Lung (tissue), 12 donors: Measurements from ENCODE around the gene PRDM16. TPM values are rescaled to one million over a fixed set of nuclear protein-coding genes. Genes with fewer than 3 reads are reported as not detected.

ENCODE experiments used
- ATAC-seq: fragments of 200-7000 bp; cut with Tn5 transposase; one replicate; pipeline ENCODE4 v1.9.1; 2020; ENCODE audit warnings: moderate number of reproducible peaks; ENCODE audit not compliant: insufficient read depth, low FRiP score
- DNase-seq, 3 donors: peaks; one replicate each; pipeline ENCODE4 v3.0.0-alpha.2; 2013 to 2017
- H3K27ac ChIP-seq, 2 donors: one replicate each; pipeline ENCODE4 v1.5.1; 2013; ENCODE audit warnings: mild to moderate bottlenecking in 2 of 2, moderate library complexity in 2 of 2, control low read depth in 1 of 2, inconsistent platforms in 1 of 2, low read depth in 1 of 2, low read length in 1 of 2
- H3K27me3 ChIP-seq, 3 donors: one replicate each; pipeline ENCODE4 v1.5.1; 2013; ENCODE audit warnings: low read length in 2 of 3; ENCODE audit not compliant: control insufficient read depth in 3 of 3, insufficient read depth in 3 of 3
- H3K36me3 ChIP-seq, 4 donors: one replicate each; pipeline ENCODE4 v1.5.1; 2013; ENCODE audit warnings: low read length in 4 of 4, mild to moderate bottlenecking in 1 of 4, moderate library complexity in 1 of 4; ENCODE audit not compliant: control insufficient read depth in 4 of 4, insufficient read depth in 4 of 4
- H3K4me1 ChIP-seq, 5 donors: one replicate each; pipeline ENCODE4 v1.5.1; 2013; ENCODE audit warnings: low read length in 5 of 5, mild to moderate bottlenecking in 2 of 5, moderate library complexity in 1 of 5; ENCODE audit not compliant: control insufficient read depth in 5 of 5, insufficient read depth in 5 of 5
- H3K4me3 ChIP-seq: one replicate; pipeline ENCODE4 v1.5.1; 2013; ENCODE audit warnings: mild to moderate bottlenecking, control low read depth, moderate library complexity
- H3K9ac ChIP-seq, 2 donors: one replicate each; pipeline ENCODE4 v1.5.1; 2013; ENCODE audit warnings: low read length in 2 of 2, control low read depth in 1 of 2; ENCODE audit not compliant: insufficient read depth in 1 of 2
- H3K9me3 ChIP-seq, 4 donors: one replicate each; pipeline ENCODE4 v1.5.1; 2013; ENCODE audit warnings: low read length in 3 of 4, mild to moderate bottlenecking in 1 of 4, moderate library complexity in 1 of 4; ENCODE audit not compliant: control insufficient read depth in 4 of 4, insufficient read depth in 3 of 4
- WGBS, 2 donors: extraction: QIAGEN DNeasy Blood & Tissue Kit; methylation state at CpG; one replicate each; pipeline ENCODE4 v1.1.7; 2013; 5-methylcytosine and 5-hydroxymethylcytosine counted together
- polyA plus RNA-seq, 2 donors: library from polyadenylated mRNA; stranded (reverse); fragments of 200-250 nt; gene quantifications; one replicate each; pipeline ENCODE4 v1.2.1, GENCODE V29; 2013
- total RNA-seq, 2 donors: library from RNA; depleted of rRNA in 1 of 2; stranded (reverse); fragments of >200 nt in 1 of 2; gene quantifications; one replicate each; pipeline ENCODE4 v1.2.1, GENCODE V29; 2014 to 2021
- TF ChIP-seq, protein P1 (sequence below): IDR thresholded peaks from 2 replicates; pipeline ENCODE4 v1.5.1; 2012; ENCODE audit warnings: mild to moderate bottlenecking; ENCODE audit errors: control extremely low read depth, extremely low read depth
- donor health status: control.
- donor health status: control.
- donor health status: Bipolar disorder and iron deficiency.
- donor health status: healthy.
- donor health status: DM: yes; HTN: yes; CAD: no.

The PRDM16 gene
- total and polyA plus RNA-seq, 4 donors, result 2.4 to 36.5 (median 13.1) TPM

DNA sequence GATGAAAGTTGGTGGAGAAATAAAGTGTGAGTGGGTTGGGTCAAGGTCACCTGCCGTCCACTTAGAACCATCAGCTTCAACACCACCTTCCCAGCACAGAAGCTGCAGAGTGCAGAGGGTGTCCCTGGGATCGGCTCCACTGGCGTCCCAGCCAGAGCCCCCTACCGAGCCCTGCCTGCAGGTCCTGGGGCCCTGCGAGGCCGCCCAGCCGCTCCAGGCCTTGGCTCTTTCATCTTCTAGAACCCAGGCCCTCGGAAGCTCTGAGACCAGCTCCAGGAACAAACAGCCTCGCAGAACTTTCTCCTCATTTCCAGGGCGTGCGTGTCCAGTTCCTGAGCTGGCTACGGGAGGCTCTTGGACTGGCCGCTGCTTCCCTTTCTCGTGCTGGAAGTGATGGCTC is 166.0 kb downstream of the PRDM16 start:
- Histone ChIP-seq H3K27me3 (peaks cover 0 to under 1% (median 0%) of the 10 kb centered on the region in 3 donors), H3K27ac (no peak overlapping the region)

DNA sequence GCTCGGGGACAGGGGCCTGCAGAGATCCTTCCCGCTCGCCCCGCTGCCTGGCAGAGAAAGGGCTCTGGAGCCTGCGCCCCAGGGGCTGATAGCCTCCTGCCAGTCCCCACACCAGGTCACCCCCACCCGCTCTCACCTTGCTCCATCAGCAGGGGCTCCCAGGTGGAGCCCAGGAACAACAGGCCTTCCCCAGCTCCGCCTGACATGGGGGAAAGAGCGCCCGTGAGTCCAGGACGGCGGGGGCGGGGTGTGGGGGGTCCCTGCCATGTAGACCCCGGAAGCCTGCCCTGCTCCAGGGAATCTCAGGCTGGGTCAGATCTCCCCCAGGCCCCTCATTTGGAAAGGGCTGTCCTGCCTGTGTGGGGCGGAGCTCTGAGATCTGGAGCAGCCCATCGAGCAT is 166.5 kb downstream of the PRDM16 start:
- DNase-seq, result no peak
- Histone ChIP-seq H3K4me3 (no peak overlapping the region), H3K36me3 (no peaks in the 10 kb centered on the region), H3K9ac (no peak overlapping the region), H3K4me1 (peaks cover 0 to 54% (median 14%) of the 10 kb centered on the region in 5 donors), H3K27me3 (no peaks in the 10 kb centered on the region), H3K9me3 (peaks cover 0 to 7% (median 0%) of the 10 kb centered on the region in 4 donors), H3K27ac (no peak overlapping the region)
- TF ChIP-seq, protein P1, sequence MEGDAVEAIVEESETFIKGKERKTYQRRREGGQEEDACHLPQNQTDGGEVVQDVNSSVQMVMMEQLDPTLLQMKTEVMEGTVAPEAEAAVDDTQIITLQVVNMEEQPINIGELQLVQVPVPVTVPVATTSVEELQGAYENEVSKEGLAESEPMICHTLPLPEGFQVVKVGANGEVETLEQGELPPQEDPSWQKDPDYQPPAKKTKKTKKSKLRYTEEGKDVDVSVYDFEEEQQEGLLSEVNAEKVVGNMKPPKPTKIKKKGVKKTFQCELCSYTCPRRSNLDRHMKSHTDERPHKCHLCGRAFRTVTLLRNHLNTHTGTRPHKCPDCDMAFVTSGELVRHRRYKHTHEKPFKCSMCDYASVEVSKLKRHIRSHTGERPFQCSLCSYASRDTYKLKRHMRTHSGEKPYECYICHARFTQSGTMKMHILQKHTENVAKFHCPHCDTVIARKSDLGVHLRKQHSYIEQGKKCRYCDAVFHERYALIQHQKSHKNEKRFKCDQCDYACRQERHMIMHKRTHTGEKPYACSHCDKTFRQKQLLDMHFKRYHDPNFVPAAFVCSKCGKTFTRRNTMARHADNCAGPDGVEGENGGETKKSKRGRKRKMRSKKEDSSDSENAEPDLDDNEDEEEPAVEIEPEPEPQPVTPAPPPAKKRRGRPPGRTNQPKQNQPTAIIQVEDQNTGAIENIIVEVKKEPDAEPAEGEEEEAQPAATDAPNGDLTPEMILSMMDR, result no peak
- WGBS, 2 donors, result 91 to 95% methylated on average over 15 of the region's 15 CpGs
- no peak for ATAC-seq

More for the DNA sequence above, 166.0 kb downstream of the PRDM16 start:
- peaks cover 0 to 48% (median 14%) of the 10 kb centered on the region in 5 donors for H3K4me1 ChIP-seq
- 86 to 88% methylated on average over 14 of the region's 14 CpGs for WGBS, 2 donors
- H3K9ac ChIP-seq, result no peak overlapping the region
- DNase-seq (no peak), ATAC-seq (no peak)
- H3K36me3 ChIP-seq, result no peaks in the 10 kb centered on the region
- peaks cover 0 to 7% (median 0%) of the 10 kb centered on the region in 4 donors for H3K9me3 ChIP-seq
- TF ChIP-seq, protein P1, result no peak
- H3K4me3 ChIP-seq, result no peak overlapping the region

DNA sequence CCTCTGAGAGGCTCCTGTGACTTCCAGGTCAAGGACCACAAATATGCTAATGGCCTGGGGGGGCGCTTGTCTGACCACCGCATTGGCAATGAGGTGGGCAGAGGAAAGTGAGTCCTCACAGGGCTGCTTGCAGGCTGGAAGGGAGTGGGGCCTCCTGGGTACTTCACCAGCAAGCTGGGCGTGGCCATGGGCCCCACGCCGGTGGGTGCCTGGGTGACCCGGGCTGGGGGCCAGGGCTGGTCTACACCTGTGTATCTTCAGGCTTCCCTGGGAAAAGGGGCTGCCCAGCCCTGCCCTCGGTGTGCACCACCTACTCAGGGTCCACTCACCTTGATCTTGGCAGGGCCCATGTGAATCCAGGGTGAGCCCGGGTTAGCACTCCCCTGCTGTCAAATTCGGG is 167.4 kb downstream of the PRDM16 start:
- ATAC-seq (no peak), DNase-seq (no peak)
- Histone ChIP-seq H3K4me1 (peaks cover 0 to 62% (median 14%) of the 10 kb centered on the region in 5 donors), H3K9me3 (peaks cover 0 to 8% (median 0%) of the 10 kb centered on the region in 4 donors), H3K36me3 (no peaks in the 10 kb centered on the region), H3K9ac (no peak overlapping the region), H3K27ac (no peak overlapping the region), H3K27me3 (no peaks in the 10 kb centered on the region), H3K4me3 (no peak overlapping the region)
- WGBS, 2 donors, result 73 to 87% methylated on average over 9 of the region's 9 CpGs
- TF ChIP-seq, protein P1, result no peak

DNA sequence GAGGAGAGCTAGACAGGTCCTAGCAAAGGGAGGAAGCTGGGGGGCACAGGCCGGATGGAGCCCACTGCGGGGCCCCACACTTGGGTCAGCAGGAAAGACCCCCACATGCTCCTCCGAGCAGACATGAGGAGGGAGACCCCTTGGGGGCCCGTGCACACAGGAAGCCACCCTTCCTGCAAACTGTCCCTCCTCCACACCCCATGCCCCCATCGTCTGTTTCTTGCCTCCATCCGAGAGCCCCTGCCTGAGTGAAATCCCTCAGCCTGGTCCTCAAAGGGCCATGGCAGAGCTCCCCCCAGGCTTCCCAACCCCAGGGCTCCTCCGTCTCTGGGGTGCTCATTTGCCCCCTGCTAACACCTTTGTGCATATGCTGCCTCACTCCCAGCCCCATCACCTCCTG is 168.0 kb downstream of the PRDM16 start:
- H3K36me3 ChIP-seq, result no peaks in the 10 kb centered on the region
- TF ChIP-seq, protein P1, result no peak
- 74 to 85% methylated on average over 7 of the region's 7 CpGs for WGBS, 2 donors
- no peak for ATAC-seq
- H3K9me3 ChIP-seq, result peaks cover 0 to 8% (median 0%) of the 10 kb centered on the region in 4 donors
- H3K4me3 ChIP-seq, result no peak overlapping the region
- DNase-seq, result no peak
- H3K27ac ChIP-seq, result no peak overlapping the region
- no peaks in the 10 kb centered on the region for H3K27me3 ChIP-seq
- H3K4me1 ChIP-seq, result peaks cover 0 to 62% (median 14%) of the 10 kb centered on the region in 5 donors
- H3K9ac ChIP-seq, result no peak overlapping the region
